Globus pallidus (tissue), 1 donor: ENCODE results near the gene COQ10B.
"Not testable (repeated sequence)": the region's sequence is repeated elsewhere in the genome, so short reads cannot be mapped to it uniquely, and the experiment has no call there.

Experiments used
- DNase-seq: peaks from one replicate; pipeline ENCODE4 v3.0.0-alpha.2; 2015; ENCODE audit warnings: low spot score

The COQ10B gene

DNA sequence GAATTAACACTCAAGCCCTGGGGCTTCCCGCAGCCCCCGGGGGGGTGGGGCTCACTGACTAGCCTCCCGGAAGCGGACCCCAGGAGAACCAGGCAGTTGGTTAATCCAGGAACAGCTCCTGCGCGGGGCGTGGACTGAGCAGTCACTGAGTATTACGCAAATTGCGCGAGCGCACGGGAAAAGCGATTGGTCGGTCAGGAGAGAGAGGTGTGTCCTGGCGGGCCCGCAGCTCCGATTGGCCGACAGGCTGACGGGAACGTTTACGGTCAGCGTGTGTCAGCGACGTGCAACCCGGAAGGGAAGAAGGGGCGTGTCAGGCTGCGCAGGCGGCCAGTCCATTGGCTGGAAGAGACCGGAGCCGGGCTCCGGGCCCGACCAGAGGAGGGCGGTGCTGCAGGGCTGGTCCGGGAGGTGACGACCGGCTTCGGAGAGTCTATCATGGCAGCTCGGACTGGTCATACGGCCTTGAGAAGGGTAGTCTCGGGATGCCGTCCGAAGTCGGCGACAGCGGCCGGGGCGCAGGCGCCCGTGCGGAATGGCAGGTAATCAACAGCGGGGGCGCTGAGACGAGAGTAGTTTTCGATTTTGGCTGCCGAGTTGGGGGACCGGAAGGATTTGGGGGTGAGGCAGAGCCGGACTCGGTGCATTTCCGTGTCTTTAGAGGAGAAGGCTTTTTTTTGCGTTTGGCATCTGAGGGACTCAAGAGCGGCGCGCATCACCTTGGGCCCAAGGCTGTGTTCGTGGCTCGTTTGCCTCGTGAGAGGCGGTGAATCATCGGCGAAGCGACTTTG, at the start of gene COQ10B:
Gene COQ10B (plus strand): TSS at position 430 of the 791 bp plus-strand sequence. CDS start 9 bp downstream, at position 439.
- peak; percentile 100 for DNase-seq

DNA sequence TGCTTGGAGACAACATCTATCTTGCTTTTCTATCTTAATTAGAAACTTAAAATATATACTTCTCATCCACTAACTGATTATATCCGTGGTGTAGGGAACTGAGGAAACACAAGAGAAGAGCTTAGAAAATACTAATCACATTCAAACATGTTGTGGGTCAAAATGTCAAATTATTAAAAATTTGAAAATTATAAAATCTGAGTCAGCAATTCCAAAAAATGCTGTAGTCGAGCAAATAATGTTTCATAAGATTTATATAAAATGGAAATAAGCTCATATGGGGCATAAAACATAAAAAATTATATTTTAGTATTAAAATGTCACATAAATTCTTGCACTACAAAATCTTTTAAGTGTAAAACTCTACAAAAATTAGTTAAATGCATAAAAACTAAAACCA, 47.8 kb upstream of the COQ10B start:
- no peak for DNase-seq

DNA sequence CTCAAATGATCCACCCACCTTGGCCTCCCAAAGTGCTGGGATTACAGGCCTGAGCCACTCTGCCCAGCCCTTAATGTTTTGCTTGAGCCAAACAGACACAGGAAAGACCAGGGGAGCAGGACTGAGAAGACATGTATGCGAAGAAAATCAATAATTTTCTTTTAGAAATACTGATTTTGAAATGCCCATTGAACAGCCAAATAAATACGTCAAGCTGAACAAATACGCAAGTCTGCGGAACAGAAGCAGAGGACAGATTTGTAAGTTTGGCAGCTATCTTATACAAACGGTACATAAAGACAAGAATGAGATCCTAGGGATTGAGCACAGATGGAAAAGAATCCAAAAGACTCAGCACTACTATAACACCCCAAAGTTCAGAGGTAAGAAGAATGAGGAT, 39.3 kb upstream of the COQ10B start:
- no peak for DNase-seq

DNA sequence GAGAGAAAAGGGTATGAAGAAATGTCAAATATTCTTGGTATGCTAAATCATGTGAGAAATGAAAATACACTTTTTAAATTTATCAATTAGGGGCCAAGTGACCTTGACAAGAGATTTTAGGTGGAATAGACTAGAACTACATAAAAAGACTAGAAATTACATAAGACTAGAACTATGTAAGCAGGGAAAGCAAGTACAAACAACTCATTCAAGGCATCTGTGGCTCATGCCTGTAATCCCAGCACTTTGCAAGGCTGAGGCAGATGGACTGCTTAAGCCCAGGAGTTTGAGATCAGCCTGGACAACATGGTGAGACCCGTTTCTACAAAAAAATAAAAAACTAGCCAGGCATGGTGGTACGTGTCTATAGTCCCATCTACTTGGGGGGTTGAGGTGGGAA, 38.8 kb upstream of the COQ10B start:
- no peak for DNase-seq

DNA sequence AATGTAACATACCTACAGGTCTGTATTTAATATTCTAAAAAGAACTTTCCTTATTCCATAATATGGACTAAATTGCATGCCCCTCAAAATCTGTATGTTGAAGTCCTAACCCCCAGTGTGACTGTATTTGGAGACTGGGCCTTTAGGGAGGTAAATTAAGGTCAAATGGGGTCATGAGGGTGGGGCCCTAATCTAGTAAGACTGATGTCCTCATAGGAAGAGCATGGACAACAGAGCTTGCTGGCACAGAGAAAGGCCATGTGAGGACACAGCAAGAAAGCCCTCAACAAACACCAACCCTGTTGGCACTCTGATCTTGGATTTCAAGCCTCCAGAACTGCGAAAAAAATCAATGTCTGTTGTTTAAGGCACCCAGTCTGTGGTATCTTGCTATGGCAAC, 37.1 kb upstream of the COQ10B start:
- no peak for DNase-seq

DNA sequence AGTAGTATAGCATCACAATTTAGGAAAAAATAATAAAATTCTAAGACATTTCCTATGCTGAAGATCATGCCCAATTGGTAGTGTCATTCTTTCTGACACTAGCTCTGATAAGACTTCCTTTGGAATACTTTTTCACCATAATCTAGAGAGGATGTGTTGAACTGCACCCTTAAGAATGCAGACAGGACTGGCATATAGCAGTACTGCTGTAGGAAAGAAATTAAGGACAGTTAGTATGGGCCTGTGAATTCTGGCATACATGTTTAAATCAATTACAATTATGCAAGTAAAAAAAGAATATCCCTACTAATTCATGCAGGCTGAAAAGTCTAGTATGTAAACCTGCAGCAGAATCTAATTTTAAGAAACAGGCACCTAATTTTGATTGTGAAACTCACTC, 33.9 kb upstream of the COQ10B start:
- no peak for DNase-seq

DNA sequence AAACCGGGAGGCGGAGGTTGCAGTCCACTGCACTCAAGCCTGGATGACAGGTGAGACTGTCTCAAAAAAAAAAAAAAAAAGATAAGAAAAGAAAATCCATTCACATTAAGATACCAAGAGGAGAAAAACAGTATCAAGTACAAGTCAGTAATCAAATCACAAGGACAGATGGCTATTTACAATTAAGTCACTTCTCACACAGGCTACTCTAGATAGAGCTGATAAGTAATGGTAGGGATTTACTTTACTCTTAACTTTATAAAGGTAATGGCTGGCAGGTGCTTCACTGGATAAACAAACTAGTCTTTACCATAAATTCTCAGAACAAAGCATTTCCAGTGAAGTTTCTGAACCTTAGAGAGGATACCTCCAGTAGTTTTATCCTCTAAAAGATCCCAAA, 30.0 kb upstream of the COQ10B start:
- DNase-seq: no peak

DNA sequence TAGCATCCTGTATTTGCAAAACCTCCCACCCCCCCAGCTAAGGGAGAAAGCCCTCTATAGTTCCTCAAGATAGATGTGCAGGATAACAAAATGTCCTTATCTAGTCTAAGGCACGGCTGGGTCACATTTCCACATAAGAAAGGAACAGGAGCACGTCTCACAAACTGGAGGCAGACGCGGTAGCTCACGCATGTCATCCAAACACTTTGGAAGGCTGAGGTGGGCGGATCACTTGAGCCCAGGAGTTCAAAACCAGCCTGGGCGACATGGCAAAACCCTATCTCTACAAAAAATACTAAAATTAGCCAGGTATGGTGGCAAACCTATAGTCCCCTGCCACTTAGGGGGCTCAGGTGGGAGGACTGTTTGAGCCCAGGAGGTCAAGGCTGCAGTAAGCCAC, 27.8 kb upstream of the COQ10B start:
- no peak for DNase-seq

DNA sequence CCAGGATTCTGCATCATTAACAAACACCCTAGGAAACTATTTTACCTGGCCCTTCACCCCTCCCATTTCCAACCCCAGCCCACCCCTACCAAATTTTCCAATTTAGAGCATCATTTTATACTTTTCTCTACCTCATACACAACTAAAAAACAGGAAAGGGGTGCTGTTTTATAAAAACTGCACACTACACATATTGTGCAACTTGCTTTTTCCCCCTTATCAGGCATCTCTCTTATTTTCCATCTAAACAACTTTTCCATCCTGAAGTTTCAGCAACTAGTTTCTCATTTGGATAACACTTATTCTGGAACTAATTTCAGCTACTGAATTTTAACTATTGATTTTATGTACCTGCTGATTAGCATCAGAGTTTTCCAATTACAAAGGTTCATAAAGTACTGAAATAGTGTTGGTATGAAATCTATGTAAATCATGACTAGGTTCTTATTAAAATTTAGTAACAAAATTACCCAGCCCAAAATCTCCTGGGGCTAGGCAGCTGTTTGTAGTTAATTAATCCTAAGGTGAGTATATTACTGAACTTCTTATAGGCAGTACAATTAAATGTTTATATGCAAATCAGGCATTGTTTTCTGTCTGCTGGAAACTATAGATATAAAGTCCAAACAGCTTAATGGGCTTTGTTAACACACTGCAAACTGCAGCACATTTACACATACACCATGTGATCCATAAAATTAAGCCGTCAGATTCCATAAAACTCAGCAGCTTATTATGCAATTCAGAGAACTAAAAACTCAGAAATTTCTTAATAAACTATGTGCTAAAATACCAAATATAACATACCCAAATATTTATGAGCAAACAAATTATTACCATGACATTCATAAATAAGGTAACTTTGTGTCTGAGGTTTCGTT, 26.4 kb upstream of the COQ10B start:
- DNase-seq: no peak

DNA sequence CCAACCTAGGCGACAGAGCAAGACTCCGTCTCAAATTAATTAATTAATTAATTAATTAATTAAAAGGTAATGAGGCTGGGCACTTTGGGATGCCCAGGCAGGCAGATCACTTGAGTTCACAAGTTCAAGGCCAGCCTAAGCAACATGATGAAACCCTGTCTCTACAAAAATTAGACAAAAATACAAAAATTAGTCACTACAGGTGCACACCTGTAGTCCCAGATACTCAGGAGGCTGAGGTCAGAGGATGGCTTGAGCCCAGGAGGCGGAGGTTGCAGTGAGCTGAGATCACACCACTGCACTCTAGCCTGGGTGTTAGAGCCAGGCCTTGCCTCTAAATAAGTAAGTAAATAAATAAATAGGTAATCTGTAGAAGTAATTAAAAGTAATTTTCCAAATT, 25.4 kb upstream of the COQ10B start:
- no peak for DNase-seq

DNA sequence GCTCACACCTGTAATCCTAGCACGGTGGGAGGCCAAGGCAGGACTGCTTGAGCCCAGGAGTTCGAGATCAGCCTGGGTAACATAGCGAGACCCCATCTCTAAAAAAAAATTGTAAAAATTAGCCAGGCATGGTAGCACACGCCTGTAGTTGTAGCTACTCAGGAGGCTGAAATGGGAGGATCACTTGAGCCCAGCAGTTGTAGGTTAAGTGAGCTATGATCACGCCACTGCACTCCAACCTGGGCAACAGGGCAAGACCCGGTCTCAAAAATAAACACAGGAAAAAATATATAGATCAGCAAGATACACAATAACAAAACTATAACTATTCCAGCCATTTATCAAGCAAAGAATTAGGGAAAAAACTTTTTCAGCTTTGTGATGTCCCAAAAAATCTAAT, 21.5 kb upstream of the COQ10B start:
- no peak for DNase-seq

DNA sequence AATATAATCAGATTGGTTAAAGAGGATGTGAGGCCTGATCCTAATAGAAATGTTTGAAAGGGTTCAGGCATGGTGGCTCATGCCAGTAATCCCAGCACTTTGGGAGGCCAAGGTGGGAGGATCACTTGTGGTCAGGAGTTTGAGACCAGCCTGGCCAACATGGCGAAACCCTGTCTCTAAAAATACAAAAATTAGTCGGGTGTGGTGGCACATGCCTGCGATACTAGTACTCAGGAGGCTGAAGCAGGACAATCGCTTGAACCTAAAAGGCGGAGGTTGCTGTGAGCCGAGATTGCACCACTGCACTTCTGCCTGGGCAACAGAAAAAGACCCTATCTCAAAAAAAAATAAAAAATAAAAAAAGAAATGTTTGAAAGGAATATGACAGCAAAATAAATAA, 20.8 kb upstream of the COQ10B start:
- DNase-seq: not testable (repeated sequence)

DNA sequence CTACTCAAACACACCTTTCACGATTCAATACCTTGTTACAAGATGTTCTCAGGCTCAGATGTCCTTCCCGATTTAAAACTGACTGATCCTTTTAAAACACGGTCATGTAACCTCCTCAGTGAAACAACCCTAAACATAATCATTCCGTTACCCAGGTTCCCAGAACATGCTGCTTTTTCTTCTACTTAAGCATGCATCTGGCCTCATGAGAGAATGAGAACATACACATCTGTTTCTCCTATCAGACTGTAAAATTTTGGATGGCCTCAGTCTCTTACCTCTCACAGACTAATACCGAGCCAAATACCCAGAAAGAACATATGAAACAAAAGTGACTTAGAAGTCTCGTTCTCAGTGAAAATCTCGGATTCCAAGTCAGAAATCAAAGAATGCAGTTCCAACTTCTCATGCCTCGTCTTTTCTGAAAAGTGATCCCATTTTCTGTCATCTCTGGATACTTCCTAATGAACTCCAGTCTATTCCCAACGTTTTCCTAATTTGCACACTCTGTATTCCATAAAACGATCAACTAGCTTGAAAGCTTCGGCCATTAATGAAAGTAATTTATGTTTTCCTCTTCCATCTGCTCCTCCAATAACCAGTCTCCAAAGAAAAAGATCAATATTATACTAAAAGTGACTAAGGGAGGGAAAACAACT, 19.4 kb upstream of the COQ10B start:
- DNase-seq: no peak

DNA sequence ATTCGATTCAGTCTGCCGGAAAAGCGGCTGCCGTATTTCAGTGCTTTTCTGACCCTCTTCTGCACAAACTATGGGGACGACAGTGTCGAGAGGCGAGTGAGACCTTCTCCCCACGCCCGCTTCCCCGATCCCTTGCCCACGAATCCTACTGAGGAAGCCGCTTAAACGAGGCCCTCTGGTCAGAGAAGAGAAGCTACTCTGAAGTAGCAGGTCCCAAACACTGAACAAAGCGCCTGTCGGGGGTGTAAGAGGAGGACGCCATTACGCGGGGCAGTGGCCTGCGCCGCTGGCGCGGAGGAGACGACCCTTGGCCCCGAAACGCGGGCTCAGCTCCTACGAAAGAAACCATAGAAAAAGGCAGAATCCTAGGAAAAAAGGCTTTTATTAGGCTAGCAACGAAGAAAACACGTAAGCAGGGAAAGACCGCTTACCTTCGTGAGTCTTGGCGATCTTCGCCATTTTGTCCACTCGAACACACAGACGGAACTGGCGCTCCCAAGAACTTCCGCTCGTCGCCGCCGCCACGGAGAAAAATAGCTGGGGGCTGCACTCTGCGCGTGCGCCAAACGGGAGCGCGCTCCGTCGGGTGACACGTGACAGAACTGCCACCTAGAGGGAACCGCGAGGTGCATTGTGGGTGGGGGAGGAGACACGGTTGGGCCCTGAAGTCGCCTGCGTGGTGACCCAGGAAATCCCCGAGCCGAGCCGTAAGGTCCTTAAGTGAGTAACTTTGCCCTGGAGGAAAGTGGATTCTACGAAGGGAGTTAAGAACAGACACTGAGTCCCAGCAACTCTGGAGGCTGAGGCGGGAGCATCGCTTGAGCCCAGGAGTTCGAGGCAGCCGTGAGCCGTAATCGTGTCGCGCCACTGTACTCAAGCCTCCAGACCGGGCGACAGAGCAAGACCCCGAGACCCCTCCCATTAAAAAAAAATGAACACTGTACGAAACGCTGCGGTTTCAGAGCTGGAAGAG, 18.5 kb upstream of the COQ10B start, which contains the start of gene SF3B1:
Gene SF3B1 (minus strand): TSS at position 488 of the 973 bp plus-strand sequence. CDS start 29 bp downstream, at position 459.
- peak; percentile 96 for DNase-seq

DNA sequence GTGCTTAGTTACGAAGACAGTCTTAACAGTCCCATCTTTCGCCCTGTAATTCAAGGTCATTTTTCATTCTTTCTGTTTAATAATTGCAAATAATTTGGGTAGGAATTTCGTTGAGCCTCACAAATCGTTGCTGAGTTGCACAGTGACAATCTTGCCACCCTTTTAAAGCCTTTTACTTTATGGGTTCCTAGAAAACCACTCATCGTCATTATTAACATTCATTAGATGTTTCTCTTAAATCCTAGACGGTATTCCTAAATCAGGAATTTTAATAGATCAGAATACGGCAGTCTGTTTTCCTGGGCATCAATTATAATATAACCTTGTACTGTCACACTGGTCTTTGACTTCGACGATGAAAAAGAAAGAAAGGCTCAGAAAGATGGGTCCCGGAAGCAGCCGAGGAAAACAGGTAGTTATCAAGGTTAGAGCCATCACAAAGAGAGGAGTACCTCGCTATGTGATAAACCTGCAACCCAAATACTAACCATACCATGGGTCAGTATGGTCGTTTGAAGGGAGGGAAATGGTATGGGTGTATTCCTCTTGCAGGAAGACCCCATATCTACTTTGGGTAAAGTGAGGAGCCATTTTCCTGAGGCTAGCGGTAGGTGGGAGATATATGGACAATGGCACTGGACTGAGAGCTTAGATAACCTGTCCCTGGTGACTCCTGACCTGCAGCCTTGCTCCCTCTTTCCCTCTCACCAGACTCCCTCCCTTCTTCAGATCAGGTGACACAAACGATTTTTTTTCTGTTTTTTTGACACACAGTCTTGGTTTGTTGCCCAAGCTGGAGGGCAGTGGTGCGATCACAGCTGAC, 17.5 kb upstream of the COQ10B start:
- DNase-seq: no peak

DNA sequence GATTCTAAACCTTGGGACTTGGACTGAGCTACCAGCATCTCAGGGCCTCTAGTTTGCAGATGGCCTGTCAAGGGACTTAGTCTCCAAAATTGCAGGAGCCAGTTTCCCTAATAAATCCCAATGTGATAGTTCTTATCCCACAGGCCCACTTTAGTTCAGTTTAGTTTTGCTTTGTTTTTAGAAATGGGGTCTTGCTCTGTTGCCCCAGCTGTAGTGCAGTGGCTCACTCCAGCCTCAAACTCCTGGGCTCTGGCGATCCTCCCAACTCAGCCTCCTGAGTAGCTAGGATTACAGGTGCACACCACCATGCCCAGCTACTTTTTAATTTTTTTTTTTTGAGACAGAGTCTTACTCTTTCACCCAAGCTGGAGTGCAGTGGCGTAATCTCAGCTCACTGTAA, 16.0 kb upstream of the COQ10B start:
- no peak for DNase-seq

DNA sequence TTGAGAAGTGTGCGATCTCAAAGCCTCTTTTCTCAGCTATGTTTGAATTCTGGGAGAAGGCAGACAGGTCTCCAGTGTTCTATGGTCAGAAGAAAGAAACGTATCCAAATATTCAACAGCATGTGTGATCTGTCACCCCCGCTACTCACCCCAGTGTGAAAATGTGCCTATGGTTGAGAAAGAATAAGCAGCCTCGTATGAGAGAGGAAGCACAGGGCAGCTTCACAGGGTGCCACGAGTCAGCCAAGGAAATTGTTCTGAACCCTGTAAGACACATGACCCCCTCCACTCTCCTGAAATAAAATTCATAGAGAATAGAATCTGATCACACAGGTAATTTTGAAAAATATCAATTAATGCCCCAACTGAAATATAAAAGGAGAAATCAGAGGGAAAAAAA, 10.5 kb upstream of the COQ10B start:
- DNase-seq: peak; percentile 42

DNA sequence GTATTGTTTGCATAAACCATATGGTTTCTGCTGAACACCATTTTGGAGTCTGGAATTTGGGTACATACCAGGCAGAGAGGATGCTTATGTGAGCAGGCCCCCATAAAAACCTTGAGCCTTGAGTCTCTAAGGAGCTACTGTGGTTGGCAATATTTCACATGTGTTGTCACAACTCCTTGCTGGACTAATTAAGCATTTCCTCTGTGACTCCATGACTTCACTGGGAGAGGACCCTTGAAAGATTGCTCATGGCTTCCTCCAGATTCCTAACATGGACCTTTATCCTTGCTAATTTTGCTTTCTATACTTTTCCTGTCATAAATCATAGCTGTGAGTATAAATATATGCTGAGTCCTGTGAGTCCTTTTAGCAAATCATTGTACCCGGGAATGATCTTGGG, 7.6 kb upstream of the COQ10B start:
- no peak for DNase-seq

DNA sequence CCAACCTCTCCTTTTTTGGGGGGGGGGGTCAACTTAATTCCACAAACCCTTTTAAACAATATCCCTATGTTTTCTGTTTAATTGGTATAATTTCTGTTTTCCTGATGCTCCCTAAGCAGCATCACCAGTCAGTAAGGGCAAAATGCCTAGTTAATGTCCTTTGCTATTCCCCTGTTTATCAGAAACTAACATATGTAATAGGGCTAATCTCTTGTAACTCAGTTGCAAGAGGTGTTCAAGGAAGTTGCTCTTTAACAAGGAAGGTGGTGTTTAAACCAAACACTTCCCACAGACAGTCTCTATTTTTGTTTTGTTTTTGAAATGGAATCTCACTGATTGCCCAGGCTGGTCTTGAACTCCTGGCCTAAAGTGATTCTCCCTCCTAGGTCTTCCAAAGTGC, 6.5 kb upstream of the COQ10B start:
- DNase-seq: no peak

DNA sequence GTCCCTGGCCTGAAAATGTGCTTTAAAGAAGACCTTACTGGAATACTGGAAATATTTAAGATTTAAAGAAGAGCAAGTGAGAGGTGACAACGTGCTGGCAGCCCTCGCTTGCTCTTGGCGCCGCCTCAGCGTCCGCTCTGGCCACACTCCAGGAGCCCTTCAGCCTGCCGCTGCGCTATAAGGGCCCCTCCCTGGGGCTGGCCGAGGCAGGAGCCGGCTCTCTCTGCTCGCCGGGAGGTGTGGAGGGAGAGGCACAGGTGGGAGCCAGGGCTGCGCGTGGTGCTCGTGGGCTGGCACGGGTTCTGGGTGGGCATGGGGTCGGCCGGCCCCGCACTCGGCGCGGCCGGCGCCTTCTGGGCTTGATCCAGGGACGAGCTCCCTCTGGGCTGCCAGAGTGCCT, 2.9 kb upstream of the COQ10B start:
- no peak for DNase-seq
